Sigmoid colon (tissue), 7 donors: ENCODE data around the gene FAM149B1. TPM values are rescaled to one million over a fixed set of nuclear protein-coding genes. Genes with fewer than 3 reads are reported as not detected.
A peak's percentile ranks its signal among the peaks of the same experiment; 100 is the strongest.

Experiments
- DNase-seq: peaks from one replicate; pipeline ENCODE4 v3.0.0-alpha.2; 2019
- H3K27ac ChIP-seq, 4 donors: fragments of 200-600 bp; sonication (generic); one replicate each; pipeline ENCODE4 v1.5.1; 2016 to 2019; ENCODE audit warnings: mild to moderate bottlenecking in 1 of 4
- H3K27me3 ChIP-seq, 3 donors: fragments of 200-600 bp; sonication (generic); one replicate each; pipeline ENCODE4 v1.5.1; 2019; ENCODE audit warnings: mild to moderate bottlenecking in 1 of 3
- H3K36me3 ChIP-seq, 4 donors: fragments of 200-600 bp; sonication (generic); one replicate each; pipeline ENCODE4 v1.5.1; 2016 to 2019
- H3K4me1 ChIP-seq, 4 donors: fragments of 200-600 bp; sonication (generic); one replicate each; pipeline ENCODE4 v1.5.1; 2017 to 2019
- H3K4me3 ChIP-seq, 4 donors: fragments of 200-600 bp; sonication (generic); one replicate each; pipeline ENCODE4 v1.5.1; 2017 to 2019; ENCODE audit warnings: mild to moderate bottlenecking in 2 of 4, moderate library complexity in 1 of 4
- H3K9me3 ChIP-seq, 4 donors: fragments of 200-600 bp in 3 of 4; sonication (generic) in 3 of 4; one replicate each; pipeline versions ENCODE4 v1.5.1 to v1.6.1; 2013 to 2019
- EP300 ChIP-seq, 4 donors: sonication (generic); formaldehyde crosslinking; IDR thresholded peaks; one replicate each; pipeline ENCODE4 v1.6.1; 2017; ENCODE audit warnings: antibody characterized with exemption in 4 of 4
- POLR2A ChIP-seq, 2 donors: fragments of 450-650 bp; IDR thresholded peaks; one replicate each; pipeline ENCODE4 v1.6.1; 2016; ENCODE audit warnings: antibody characterized with exemption in 2 of 2, mild to moderate bottlenecking in 2 of 2, moderate library complexity in 2 of 2
- POLR2AphosphoS5 ChIP-seq, 4 donors: sonication (generic); formaldehyde crosslinking; IDR thresholded peaks; one replicate each; pipeline ENCODE4 v1.6.1; 2017; ENCODE audit warnings: antibody characterized with exemption in 4 of 4
- WGBS, 2 donors: extraction: QIAGEN DNeasy Blood & Tissue Kit; methylation state at CpG; one replicate each; pipeline ENCODE4 v1.1.7; 2013; 5-methylcytosine and 5-hydroxymethylcytosine counted together
- intact Hi-C: fragments of 100-400 bp; cut with DNase I; formaldehyde crosslinking; loops from one replicate; pipeline ENCODE4 v1.15.1; 2023
- polyA plus RNA-seq, 3 donors: library from polyadenylated mRNA; stranded (reverse); fragments of 200-250 nt; gene quantifications; one replicate each; pipeline ENCODE4 v1.2.3, GENCODE V29; 2013
- total RNA-seq, 4 donors: library from RNA; depleted of rRNA; stranded (reverse); fragments of >200 nt; gene quantifications; one replicate each; pipeline ENCODE4 v1.1.0, GENCODE V29; 2016
- TF ChIP-seq, protein P1 (sequence below), 4 experiments: fragments of 450-650 bp in 3 of 4; fragments of 200-600 bp in 1 of 4; IDR thresholded peaks; one replicate each; pipeline ENCODE4 v1.5.1; 2016 to 2019; ENCODE audit warnings: antibody characterized with exemption in 4 of 4, mild to moderate bottlenecking in 3 of 4, moderate library complexity in 2 of 4
- donor health status: healthy with polysubstance abuse.
- donor health status: Bipolar disorder and iron deficiency.
- donor health status: healthy.

FAM149B1 gene
- total RNA-seq (10 to 100 TPM; 12.1 to 22.7 (median 17.2) TPM), polyA plus RNA-seq (10 to 100 TPM; 13.1 to 16.0 (median 14.4) TPM)

DNA sequence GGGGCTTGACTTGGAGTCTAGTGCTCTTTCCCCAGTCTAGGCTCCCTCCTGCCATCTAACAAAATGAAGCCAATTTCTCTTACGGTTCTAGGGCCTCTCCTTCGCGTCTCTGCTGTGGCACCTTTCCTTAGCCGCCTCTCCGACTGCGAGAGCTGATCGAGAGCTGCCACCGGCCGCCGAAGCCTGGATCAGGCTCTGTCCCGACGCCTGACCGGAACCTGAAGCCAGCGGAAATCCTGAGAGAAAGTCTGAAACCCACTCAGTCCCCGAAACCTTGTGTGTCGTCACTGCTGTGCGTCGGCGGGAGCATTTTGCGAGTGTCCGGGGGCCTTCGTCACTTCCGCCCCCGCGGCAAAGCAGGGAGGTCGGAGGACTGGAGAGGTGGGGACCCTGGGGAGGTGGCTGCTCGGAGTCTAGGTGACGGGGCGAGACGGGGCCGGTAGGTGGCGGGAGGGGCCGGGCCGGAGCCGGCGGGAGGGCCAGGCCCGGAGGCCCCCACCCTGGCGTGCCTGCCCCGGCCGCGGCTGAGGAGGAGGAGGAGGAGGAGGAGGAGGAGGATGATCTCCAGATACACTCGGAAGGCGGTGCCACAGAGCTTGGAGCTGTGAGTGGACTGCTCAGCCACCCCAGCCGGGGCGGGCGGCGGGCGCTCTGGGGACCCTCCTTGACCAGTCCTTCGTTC, at the start of gene FAM149B1, which contains the start of gene ECD:
Gene FAM149B1 (plus strand): TSS at position 337 of the 682 bp plus-strand sequence. CDS start 221 bp downstream, at position 558.
Gene ECD (minus strand): TSS at position 226 of the 682 bp plus-strand sequence. CDS start 4,071 bp downstream, outside the sequence.
- 0 to 1% methylated on average over 49 of the region's 49 CpGs for WGBS, 2 donors
- Histone ChIP-seq H3K36me3 (peaks cover 0 to 10% (median 2%) of the 10 kb centered on the region in 4 donors), H3K27ac (peak within 1 kb of the TSS; percentile 96 to 98 (median 97)), H3K27me3 (no peaks in the 10 kb centered on the region), H3K4me1 (peaks cover 0 to 40% (median 35%) of the 10 kb centered on the region in 4 donors), H3K4me3 (peak within 1 kb of the TSS; percentile 84 to 92 (median 88)), H3K9me3 (no peaks in the 10 kb centered on the region)
- intact Hi-C loops = loop anchor here (2.0 to 5.0 kb wide), 4 partner anchors 56 to 811 kb away; partner anchors contain the start of genes MRPS16, NUDT13 and P4HA1
- DNase-seq = peak; percentile 97
- TF ChIP-seq, protein P1, sequence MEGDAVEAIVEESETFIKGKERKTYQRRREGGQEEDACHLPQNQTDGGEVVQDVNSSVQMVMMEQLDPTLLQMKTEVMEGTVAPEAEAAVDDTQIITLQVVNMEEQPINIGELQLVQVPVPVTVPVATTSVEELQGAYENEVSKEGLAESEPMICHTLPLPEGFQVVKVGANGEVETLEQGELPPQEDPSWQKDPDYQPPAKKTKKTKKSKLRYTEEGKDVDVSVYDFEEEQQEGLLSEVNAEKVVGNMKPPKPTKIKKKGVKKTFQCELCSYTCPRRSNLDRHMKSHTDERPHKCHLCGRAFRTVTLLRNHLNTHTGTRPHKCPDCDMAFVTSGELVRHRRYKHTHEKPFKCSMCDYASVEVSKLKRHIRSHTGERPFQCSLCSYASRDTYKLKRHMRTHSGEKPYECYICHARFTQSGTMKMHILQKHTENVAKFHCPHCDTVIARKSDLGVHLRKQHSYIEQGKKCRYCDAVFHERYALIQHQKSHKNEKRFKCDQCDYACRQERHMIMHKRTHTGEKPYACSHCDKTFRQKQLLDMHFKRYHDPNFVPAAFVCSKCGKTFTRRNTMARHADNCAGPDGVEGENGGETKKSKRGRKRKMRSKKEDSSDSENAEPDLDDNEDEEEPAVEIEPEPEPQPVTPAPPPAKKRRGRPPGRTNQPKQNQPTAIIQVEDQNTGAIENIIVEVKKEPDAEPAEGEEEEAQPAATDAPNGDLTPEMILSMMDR (IDR thresholded peaks at IDR 0.05) = peak in 1 of 4 experiments; percentile 9
- TF ChIP-seq POLR2A (IDR thresholded peaks at IDR 0.05) (peak; percentile 93 to 94), POLR2AphosphoS5 (IDR thresholded peaks at IDR 0.05) (peak; percentile 98 to 99 (median 99)), EP300 (IDR thresholded peaks at IDR 0.05) (peak in 1 of 4 donors; percentile 87)

DNA sequence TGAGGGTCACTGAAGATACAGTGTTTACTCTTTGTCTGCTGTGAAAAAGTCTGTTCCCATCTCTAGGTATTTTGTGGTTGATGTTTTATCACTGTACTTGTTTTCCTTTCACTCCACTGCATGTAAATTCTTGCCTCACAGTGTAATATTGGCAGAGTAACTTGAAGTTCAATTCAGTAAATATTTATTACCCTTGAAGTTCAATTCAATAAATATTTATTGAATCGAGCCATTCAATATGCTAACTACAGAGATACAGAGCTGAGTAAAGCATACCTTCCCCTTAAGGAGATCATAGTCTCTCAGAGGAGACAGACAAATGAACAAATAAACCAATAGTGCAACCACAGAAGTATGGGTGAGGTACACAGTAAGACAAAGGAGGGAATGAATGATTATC, 48.5 kb upstream of the FAM149B1 start:
- intact Hi-C loops = no loop called here
- no peak overlapping the region for H3K27ac ChIP-seq
- no peak overlapping the region for H3K4me3 ChIP-seq
- DNase-seq = no peak
- no peaks in the 10 kb centered on the region for H3K9me3 ChIP-seq
- H3K27me3 ChIP-seq = no peaks in the 10 kb centered on the region
- WGBS, 2 donors = 71 to 83% methylated on average over 1 of the region's 1 CpG
- H3K4me1 ChIP-seq = no peaks in the 10 kb centered on the region
- peaks cover 0 to 40% (median 0%) of the 10 kb centered on the region in 4 donors for H3K36me3 ChIP-seq
- TF ChIP-seq EP300 (IDR thresholded peaks at IDR 0.05) (no peak), POLR2AphosphoS5 (IDR thresholded peaks at IDR 0.05) (no peak), POLR2A (IDR thresholded peaks at IDR 0.05) (no peak)
- TF ChIP-seq, protein P1 (IDR thresholded peaks at IDR 0.05) = no peak

DNA sequence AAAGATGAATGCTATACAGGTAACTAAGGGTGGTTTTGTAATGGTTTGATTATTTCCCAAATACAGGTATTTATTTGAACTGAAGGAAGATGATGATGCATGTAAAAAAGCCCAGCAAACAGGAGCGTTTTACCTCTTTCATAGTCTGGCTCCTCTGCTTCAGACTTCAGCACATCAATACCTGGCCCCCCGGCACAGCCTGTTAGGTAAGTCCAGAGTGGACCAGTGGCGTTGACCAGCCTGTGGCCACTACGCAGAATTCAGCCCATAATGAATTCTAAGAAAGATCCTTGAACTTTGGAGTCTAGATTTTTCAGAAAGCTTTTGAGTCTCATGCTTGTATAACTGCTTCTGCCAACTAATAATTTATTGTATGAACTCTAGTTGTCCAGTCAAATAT, 48.0 kb upstream of the FAM149B1 start:
- TF ChIP-seq POLR2A (IDR thresholded peaks at IDR 0.05) = no peak
- no peak for TF ChIP-seq EP300 (IDR thresholded peaks at IDR 0.05)
- no peak for TF ChIP-seq POLR2AphosphoS5 (IDR thresholded peaks at IDR 0.05)
- TF ChIP-seq, protein P1 (IDR thresholded peaks at IDR 0.05) = no peak
- DNase-seq = no peak
- Histone ChIP-seq H3K9me3 (no peaks in the 10 kb centered on the region), H3K36me3 (peaks cover 0 to 44% (median under 1%) of the 10 kb centered on the region in 4 donors), H3K4me3 (no peak overlapping the region), H3K27me3 (no peaks in the 10 kb centered on the region), H3K4me1 (no peaks in the 10 kb centered on the region), H3K27ac (no peak overlapping the region)
- WGBS, 2 donors = 93 to 96% methylated on average over 4 of the region's 4 CpGs
- intact Hi-C loops = no loop called here

DNA sequence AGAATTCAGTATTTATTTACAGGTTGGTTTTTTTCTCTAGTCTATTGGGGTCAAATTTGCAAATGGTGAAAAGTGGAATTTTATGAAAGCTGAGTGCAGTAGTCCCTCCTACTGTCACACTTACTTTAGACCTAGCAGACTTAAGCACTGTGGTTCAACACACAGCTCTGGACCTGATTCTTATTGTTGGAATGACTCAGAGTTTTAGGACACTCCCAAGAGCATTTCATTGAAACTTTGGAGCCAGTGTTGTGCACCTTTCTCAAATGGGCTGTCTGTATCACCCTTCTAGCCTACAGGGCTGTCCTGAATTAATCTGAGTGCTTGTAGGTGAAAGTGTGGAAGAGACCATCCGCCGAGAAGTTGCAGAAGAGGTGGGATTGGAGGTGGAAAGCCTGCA, 41.6 kb upstream of the FAM149B1 start:
- Histone ChIP-seq H3K9me3 (no peaks in the 10 kb centered on the region), H3K36me3 (peaks cover 0 to 91% (median 13%) of the 10 kb centered on the region in 4 donors), H3K27me3 (no peaks in the 10 kb centered on the region), H3K27ac (no peak overlapping the region), H3K4me3 (no peak overlapping the region), H3K4me1 (no peaks in the 10 kb centered on the region)
- no peak for DNase-seq
- intact Hi-C loops = no loop called here
- 99 to 100% methylated on average over 2 of the region's 2 CpGs for WGBS, 2 donors
- TF ChIP-seq POLR2A (IDR thresholded peaks at IDR 0.05) = no peak
- TF ChIP-seq, protein P1 (IDR thresholded peaks at IDR 0.05) = no peak
- no peak for TF ChIP-seq EP300 (IDR thresholded peaks at IDR 0.05)
- TF ChIP-seq POLR2AphosphoS5 (IDR thresholded peaks at IDR 0.05) = no peak
